Activated effector memory CD4-positive, alpha-beta T cell treated with anti-CD3 and anti-CD28 coated beads, Interleukin-2, amount 50 U/mL, for 16 hours (primary cell): ENCODE data around the gene EDEM2.
"Not testable (repeated sequence)": the region's sequence is repeated elsewhere in the genome, so short reads cannot be mapped to it uniquely, and the experiment has no call there.

ENCODE experiments used
- DNase-seq: peaks from one replicate; pipeline ENCODE4 v3.0.0-alpha.2; 2020

The EDEM2 gene

GRCh38 chr20:35122756-35123405, 24.3 kb downstream of the EDEM2 start:
- no peak for DNase-seq

GRCh38 chr20:35121186-35121585, 25.9 kb downstream of the EDEM2 start:
- no peak for DNase-seq

DNA sequence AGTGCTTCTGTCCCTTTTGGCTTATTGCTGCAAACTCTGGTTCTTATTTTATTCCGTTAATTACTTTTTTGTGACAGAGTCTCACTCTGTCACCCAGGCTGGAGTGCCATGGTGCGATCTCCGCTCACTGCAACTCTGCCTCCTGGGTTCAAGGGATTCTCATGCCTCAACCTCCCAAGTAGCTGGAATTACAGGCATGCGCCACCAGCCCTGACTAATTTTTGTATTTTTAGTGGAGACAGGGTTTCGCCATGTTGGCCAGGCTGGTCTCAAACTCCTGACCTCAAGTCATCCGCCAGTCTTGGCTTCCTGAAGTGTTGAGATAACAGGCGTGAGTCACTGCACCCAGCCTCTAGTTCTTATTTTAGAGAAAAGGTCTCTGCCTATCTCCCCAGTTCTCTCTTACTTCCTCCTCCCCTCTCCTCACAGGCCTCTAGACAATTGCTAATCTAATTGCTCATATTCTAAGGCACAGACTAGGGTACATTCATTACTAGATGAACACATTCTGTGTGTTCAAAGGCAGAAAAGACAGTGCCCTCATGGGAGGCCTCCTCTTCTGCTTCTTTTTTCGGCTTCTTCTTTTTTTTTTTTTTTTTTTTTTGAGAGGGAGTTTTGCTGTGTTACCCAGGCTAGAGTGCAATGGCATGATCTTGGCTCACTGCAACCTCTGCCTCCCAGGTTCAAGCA, 27.0 kb downstream of the EDEM2 start:
- no peak for DNase-seq

GRCh38 chr20:35117629-35118028, 29.5 kb downstream of the EDEM2 start:
- DNase-seq = no peak

GRCh38 chr20:35117196-35117595, 29.9 kb downstream of the EDEM2 start:
- no peak for DNase-seq

DNA sequence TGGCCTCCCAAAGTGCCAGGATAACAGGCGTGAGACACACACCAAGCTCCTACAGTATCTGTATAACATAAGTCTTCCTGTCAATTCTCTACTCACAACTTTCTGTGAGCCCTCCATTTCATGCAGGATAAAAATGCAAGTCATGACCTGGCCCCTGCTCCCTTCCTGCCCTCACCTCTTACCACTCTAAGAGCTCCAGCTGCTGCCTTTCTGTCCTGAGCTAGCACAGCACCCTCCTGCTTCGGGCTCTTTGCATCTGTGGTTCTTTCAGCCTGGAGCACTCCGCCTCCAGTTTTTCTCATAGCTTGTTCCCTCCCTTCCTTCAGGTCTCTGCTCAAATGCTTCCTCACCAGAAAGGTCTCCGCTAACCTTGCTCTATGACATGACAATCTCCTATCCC, 30.9 kb downstream of the EDEM2 start:
- no peak for DNase-seq

DNA sequence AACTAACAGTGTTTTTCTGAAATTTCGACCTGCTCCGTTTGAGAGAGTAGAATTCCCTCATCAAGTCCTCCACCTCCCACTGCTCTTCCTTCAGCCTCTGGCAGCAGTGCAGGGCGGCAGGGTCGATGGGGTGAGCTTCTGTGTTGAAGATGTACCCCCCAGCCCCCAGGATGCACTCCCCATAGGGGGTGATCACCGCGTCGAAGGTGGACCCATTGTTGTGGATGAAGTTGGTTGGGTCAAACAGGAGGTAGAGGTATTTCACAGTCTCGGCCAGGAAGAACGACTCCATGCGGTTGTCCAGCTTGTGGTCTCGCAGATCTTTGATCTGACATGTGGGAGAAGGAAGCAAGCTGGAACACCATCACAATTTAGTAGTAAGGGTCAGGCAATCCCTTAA, 31.5 kb downstream of the EDEM2 start:
- no peak for DNase-seq

DNA sequence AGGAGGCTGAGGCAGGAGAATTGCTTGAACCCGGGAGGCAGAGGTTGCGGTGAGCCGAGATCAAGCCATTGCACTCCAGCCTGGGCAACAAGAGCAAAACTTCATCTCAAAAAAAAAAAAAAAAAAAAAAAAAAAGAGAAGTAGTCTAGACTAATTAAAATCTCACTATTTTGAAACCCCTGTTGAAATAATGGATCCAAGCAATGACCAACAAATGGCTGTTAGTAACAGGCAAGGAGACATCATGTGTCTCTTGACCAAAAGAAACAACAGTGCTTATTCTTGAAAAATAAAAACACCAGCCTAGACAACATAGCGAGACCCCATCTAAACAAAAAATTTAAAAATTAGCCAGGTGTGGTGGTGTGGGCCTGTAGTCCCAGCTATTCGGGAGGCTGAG, 34.9 kb downstream of the EDEM2 start:
- DNase-seq = not testable (repeated sequence)

- no peak for DNase-seq
These were observed 35.8 kb downstream of the EDEM2 start for GRCh38 chr20:35111141-35111888.

- no peak for DNase-seq
These were observed 38.2 kb downstream of the EDEM2 start for GRCh38 chr20:35108921-35109320.

- DNase-seq = no peak
These were observed 40.2 kb downstream of the EDEM2 start for GRCh38 chr20:35106827-35107380.

GRCh38 chr20:35104685-35105295, 42.3 kb downstream of the EDEM2 start:
- DNase-seq = no peak

- no peak for DNase-seq
These were observed 45.5 kb downstream of the EDEM2 start for GRCh38 chr20:35101620-35102019.

GRCh38 chr20:35093267-35093884, 53.8 kb downstream of the EDEM2 start:
- peak; percentile 72 for DNase-seq

GRCh38 chr20:35092524-35093266, 54.4 kb downstream of the EDEM2 start, which contains the start of gene TRPC4AP:
Gene TRPC4AP, minus strand, starts transcription at chr20:35092807. Its CDS starts 26 bp downstream, at chr20:35092781.
- peak; percentile 96 for DNase-seq

GRCh38 chr20:35091816-35092523, 55.2 kb downstream of the EDEM2 start:
- no peak for DNase-seq

- no peak for DNase-seq
These were observed 58.6 kb downstream of the EDEM2 start for GRCh38 chr20:35088231-35089145.

DNA sequence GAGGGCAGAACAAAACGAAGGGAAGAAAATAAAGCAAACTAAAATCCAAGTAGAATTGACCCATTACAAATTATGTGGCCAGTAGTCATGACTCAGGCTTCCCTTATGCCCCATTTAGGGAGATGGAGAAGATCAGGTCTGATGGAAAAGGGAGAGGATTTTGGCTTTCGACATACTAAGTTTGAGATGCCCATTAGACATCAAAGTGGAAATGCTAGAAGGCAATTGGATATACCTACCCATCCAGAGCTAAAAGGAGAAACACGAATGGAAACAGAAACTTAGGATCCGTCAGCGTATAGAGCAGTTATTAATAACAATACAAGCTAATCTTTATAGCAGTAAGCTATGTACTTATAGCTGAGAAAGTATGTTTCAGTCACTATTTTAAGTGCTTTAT, 59.3 kb downstream of the EDEM2 start:
- no peak for DNase-seq

GRCh38 chr20:35087355-35087754, 59.8 kb downstream of the EDEM2 start:
- DNase-seq = no peak
